ENCODE measurements around the gene SYNPO. TPM values are rescaled to one million over a fixed set of nuclear protein-coding genes. Genes with fewer than 3 reads are reported as not detected.

SYNPO gene
- total and polyA plus RNA-seq, 2 donors (not counting 1 experiment from before 2014, with no cell fraction given) = 6.6 to 9.8 TPM

- DNase-seq (ENCODE audit: low read depth in 2 of 2) = no peak
- H3K4me3 ChIP-seq (replicated peaks in 1 of 4; ENCODE audit: control extremely low read depth in 1 of 4, insufficient read depth in 1 of 4, low read depth in 3 of 4, low read length in 4 of 4) = no peak overlapping the region
- TF ChIP-seq, protein P1, sequence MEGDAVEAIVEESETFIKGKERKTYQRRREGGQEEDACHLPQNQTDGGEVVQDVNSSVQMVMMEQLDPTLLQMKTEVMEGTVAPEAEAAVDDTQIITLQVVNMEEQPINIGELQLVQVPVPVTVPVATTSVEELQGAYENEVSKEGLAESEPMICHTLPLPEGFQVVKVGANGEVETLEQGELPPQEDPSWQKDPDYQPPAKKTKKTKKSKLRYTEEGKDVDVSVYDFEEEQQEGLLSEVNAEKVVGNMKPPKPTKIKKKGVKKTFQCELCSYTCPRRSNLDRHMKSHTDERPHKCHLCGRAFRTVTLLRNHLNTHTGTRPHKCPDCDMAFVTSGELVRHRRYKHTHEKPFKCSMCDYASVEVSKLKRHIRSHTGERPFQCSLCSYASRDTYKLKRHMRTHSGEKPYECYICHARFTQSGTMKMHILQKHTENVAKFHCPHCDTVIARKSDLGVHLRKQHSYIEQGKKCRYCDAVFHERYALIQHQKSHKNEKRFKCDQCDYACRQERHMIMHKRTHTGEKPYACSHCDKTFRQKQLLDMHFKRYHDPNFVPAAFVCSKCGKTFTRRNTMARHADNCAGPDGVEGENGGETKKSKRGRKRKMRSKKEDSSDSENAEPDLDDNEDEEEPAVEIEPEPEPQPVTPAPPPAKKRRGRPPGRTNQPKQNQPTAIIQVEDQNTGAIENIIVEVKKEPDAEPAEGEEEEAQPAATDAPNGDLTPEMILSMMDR (conservative IDR thresholded peaks at IDR 0.05 in 1 of 2, IDR thresholded peaks at IDR 0.05 in 1 of 2; ENCODE audit: low read depth in 1 of 2, low read length in 2 of 2) = no peak
Observed at GRCh38 chr5:150661821-150662596, 21.5 kb downstream of the SYNPO start.

GRCh38 chr5:150662731-150663516 lies 22.5 kb downstream of the SYNPO start:
- Histone ChIP-seq H3K4me3 (replicated peaks in 1 of 4; ENCODE audit: control extremely low read depth in 1 of 4, insufficient read depth in 1 of 4, low read depth in 3 of 4, low read length in 4 of 4) (no peak overlapping the region), H3K4me2 (ENCODE audit: extremely low read depth, insufficient read depth, low read length) (no peak overlapping the region), H3K27me3 (ENCODE audit: control insufficient read depth, insufficient read depth, low read length) (peaks cover 15% of the 10 kb centered on the region), H3K27ac (ENCODE audit: insufficient read depth, low read length) (no peak overlapping the region), H3K9me3 (ENCODE audit: control insufficient read depth, insufficient read depth, low read depth, low read length) (no peaks in the 10 kb centered on the region), H3K9ac (ENCODE audit: insufficient read depth, low read length) (no peak overlapping the region), H3K79me2 (ENCODE audit: control insufficient read depth, insufficient read depth, low read length) (no peaks in the 10 kb centered on the region), H3K36me3 (ENCODE audit: control insufficient read depth, insufficient read depth, low read length) (no peaks in the 10 kb centered on the region), H2AFZ (ENCODE audit: low read length) (no peak overlapping the region), H3K4me1 (ENCODE audit: control insufficient read depth, extremely low read depth, insufficient read depth, low read length) (no peaks in the 10 kb centered on the region), H4K20me1 (ENCODE audit: control insufficient read depth, extremely low read depth, insufficient read depth, low read length) (no peaks in the 10 kb centered on the region)
- TF ChIP-seq, protein P1 (conservative IDR thresholded peaks at IDR 0.05 in 1 of 2, IDR thresholded peaks at IDR 0.05 in 1 of 2; ENCODE audit: low read depth in 1 of 2, low read length in 2 of 2) = no peak
- TF ChIP-seq EZH2 (IDR thresholded peaks at IDR 0.05; ENCODE audit: low read length, missing control alignments) = no peak
- no peak for DNase-seq (ENCODE audit: low read depth in 2 of 2)

More at GRCh38 chr5:150661821-150662596, 21.5 kb downstream of the SYNPO start:
- no peaks in the 10 kb centered on the region for H4K20me1 ChIP-seq (ENCODE audit: control insufficient read depth, extremely low read depth, insufficient read depth, low read length)
- H3K27me3 ChIP-seq (ENCODE audit: control insufficient read depth, insufficient read depth, low read length) = peaks cover 15% of the 10 kb centered on the region
- H3K27ac ChIP-seq (ENCODE audit: insufficient read depth, low read length) = no peak overlapping the region
- H3K4me1 ChIP-seq (ENCODE audit: control insufficient read depth, extremely low read depth, insufficient read depth, low read length) = peaks cover 4% of the 10 kb centered on the region
- no peaks in the 10 kb centered on the region for H3K36me3 ChIP-seq (ENCODE audit: control insufficient read depth, insufficient read depth, low read length)
- H3K4me2 ChIP-seq (ENCODE audit: extremely low read depth, insufficient read depth, low read length) = no peak overlapping the region
- H3K9me3 ChIP-seq (ENCODE audit: control insufficient read depth, insufficient read depth, low read depth, low read length) = no peaks in the 10 kb centered on the region
- H3K9ac ChIP-seq (ENCODE audit: insufficient read depth, low read length) = no peak overlapping the region
- no peak overlapping the region for H2AFZ ChIP-seq (ENCODE audit: low read length)
- H3K79me2 ChIP-seq (ENCODE audit: control insufficient read depth, insufficient read depth, low read length) = no peaks in the 10 kb centered on the region

GRCh38 chr5:150663936-150664335 lies 23.5 kb downstream of the SYNPO start:
- Histone ChIP-seq H3K4me1 (ENCODE audit: control insufficient read depth, extremely low read depth, insufficient read depth, low read length) (no peaks in the 10 kb centered on the region), H3K9me3 (ENCODE audit: control insufficient read depth, insufficient read depth, low read depth, low read length) (no peaks in the 10 kb centered on the region), H2AFZ (ENCODE audit: low read length) (no peak overlapping the region), H3K79me2 (ENCODE audit: control insufficient read depth, insufficient read depth, low read length) (no peaks in the 10 kb centered on the region), H3K36me3 (ENCODE audit: control insufficient read depth, insufficient read depth, low read length) (no peaks in the 10 kb centered on the region), H3K9ac (ENCODE audit: insufficient read depth, low read length) (no peak overlapping the region), H3K27me3 (ENCODE audit: control insufficient read depth, insufficient read depth, low read length) (peaks cover 15% of the 10 kb centered on the region), H3K4me3 (replicated peaks in 1 of 4; ENCODE audit: control extremely low read depth in 1 of 4, insufficient read depth in 1 of 4, low read depth in 3 of 4, low read length in 4 of 4) (no peak overlapping the region), H3K4me2 (ENCODE audit: extremely low read depth, insufficient read depth, low read length) (no peak overlapping the region), H3K27ac (ENCODE audit: insufficient read depth, low read length) (no peak overlapping the region), H4K20me1 (ENCODE audit: control insufficient read depth, extremely low read depth, insufficient read depth, low read length) (no peaks in the 10 kb centered on the region)
- DNase-seq (ENCODE audit: low read depth in 2 of 2) = no peak
- no peak for TF ChIP-seq EZH2 (IDR thresholded peaks at IDR 0.05; ENCODE audit: low read length, missing control alignments)
- TF ChIP-seq, protein P1 (conservative IDR thresholded peaks at IDR 0.05 in 1 of 2, IDR thresholded peaks at IDR 0.05 in 1 of 2; ENCODE audit: low read depth in 1 of 2, low read length in 2 of 2) = no peak

Measured in fibroblast of lung (primary cell).